ENCODE measurements around the gene LSMEM2. TPM values are rescaled to one million over a fixed set of nuclear protein-coding genes. Genes with fewer than 3 reads are reported as not detected.
"Not testable (repeated sequence)": the region's sequence is repeated elsewhere in the genome, so short reads cannot be mapped to it uniquely, and the experiment has no call there.

The LSMEM2 gene
- total RNA-seq, 8 experiments from 2014 or later = 0.36 to 2.6 (median 0.54) TPM; not detected in 1

DNA sequence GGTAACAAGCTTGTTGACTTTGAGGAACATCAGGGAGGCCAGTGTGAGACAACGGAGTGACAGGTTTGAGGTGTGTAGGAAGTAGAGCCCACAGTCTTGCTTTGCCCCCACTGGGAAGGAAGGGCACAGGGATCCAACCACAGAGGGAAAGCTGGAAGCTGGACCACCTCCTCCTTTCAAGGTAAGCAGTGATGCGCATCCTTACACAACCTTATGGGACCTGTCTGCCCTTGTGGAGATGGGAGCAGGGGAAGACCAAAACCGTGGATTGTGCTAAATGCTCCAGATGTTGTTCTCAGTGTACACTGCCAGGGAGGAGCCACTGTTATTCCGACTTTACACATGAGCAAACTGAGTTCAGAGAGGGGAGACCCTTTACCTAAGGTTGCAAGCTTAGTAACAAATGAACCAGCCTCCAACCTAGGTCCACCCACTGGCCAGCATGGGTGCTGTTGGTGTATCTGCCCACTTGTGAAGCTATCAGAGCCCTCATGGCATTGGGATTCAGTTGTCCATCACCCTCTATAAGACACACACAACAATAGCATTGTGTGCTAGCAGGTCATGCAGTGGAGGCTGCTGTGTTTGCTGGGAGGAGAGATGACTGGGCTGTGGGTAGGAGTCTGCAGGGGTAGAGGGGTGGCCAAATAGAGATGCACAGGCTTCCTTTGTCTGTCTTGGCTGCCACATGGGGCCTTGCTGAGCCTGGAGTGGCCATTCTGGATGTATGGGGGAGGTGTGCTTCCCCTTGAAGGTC is 586 bp upstream of the LSMEM2 start:
- Histone ChIP-seq H3K4me1 (replicated peaks in 1 of 2) (no peaks in the 10 kb centered on the region), H3K4me3 (no peak overlapping the region), H3K27ac (no peak overlapping the region)
- ATAC-seq (replicated peaks in 6 of 8) = peak in 1 of 8 experiments; percentile 9
- in situ Hi-C loops (cut with MboI; ENCODE audit: low pct_unique_long_range_greater_than_20kb in 2 of 9, low sequenced_read_pairs in 9 of 9, unreplicated experiment in 9 of 9) = loop anchor here in 2 of 9 experiments (10.0 kb wide), 1 partner anchor 84 kb away; the partner anchor contains the start of gene GNAT1 (in 2 of the 2)
- WGBS, 10 experiments = 40 to 83% (median 63%) methylated on average over 1 to 3 of the region's 4 CpGs; no CpG with 5 or more reads in 3 of the 10 experiments

- in situ Hi-C loops (cut with MboI; ENCODE audit: low pct_unique_long_range_greater_than_20kb in 2 of 9, low sequenced_read_pairs in 9 of 9, unreplicated experiment in 9 of 9) = loop anchor here in 2 of 9 experiments (10.0 kb wide), 1 partner anchor 85 kb away; the partner anchor contains the start of gene GNAT1 (in 2 of the 2)
- 92 to 100% (median 94%) methylated on average over 1 to 7 of the region's 8 CpGs; no CpG with 5 or more reads in 4 of the 10 experiments for WGBS, 10 experiments
- ATAC-seq (replicated peaks in 6 of 8) = peak in 1 of 8 experiments; percentile 5
- Histone ChIP-seq H3K4me3 (no peak overlapping the region), H3K4me1 (replicated peaks in 1 of 2) (no peaks in the 10 kb centered on the region), H3K27ac (no peak overlapping the region)
Observed at GRCh38 chr3:50279255-50280016, 549 bp downstream of the LSMEM2 start.

DNA sequence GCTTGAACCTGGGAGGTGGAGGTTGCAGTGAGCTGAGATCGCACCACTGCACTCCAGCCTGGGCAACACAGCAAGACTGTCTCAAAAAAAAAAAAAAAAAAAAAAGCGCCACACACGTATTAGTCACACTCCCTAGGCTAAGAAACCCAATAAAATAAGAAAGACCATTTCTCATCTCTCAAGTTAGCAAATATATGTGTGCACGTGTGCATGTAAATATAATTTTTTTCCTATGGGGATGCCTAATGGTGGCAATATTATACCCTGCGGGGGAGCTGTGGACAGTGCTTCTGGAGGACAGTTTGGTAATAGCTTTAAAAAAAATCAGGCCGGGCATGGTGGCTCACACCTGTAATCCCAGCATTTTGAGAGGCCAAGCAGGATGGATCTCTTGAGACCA is 5.2 kb downstream of the LSMEM2 start:
- H3K27ac ChIP-seq; in situ Hi-C loops (cut with MboI; ENCODE audit: low pct_unique_long_range_greater_than_20kb in 2 of 9, low sequenced_read_pairs in 9 of 9, unreplicated experiment in 9 of 9); H3K4me1 ChIP-seq (replicated peaks in 1 of 2); ATAC-seq (replicated peaks in 6 of 8); H3K4me3 ChIP-seq: not testable (repeated sequence)
- WGBS, 10 experiments = 74 to 100% (median 93%) methylated on average over 1 to 6 of the region's 6 CpGs; no CpG with 5 or more reads in 2 of the 10 experiments

- Histone ChIP-seq H3K4me1 (replicated peaks in 1 of 2) (peaks cover 4 to 5% of the 10 kb centered on the region in 2 donors), H3K27ac (no peak overlapping the region), H3K4me3 (no peak overlapping the region)
- in situ Hi-C loops (cut with MboI; ENCODE audit: low pct_unique_long_range_greater_than_20kb in 2 of 9, low sequenced_read_pairs in 9 of 9, unreplicated experiment in 9 of 9) = no loop called here
- peak in 4 of 8 experiments; percentile 11 to 18 (median 16) for ATAC-seq (replicated peaks in 6 of 8)
- WGBS, 10 experiments = 93 to 100% (median 97%) methylated on average over 1 to 16 of the region's 28 CpGs; no CpG with 5 or more reads in 5 of the 10 experiments
Observed at GRCh38 chr3:50286322-50287227, 7.7 kb downstream of the LSMEM2 start.

DNA sequence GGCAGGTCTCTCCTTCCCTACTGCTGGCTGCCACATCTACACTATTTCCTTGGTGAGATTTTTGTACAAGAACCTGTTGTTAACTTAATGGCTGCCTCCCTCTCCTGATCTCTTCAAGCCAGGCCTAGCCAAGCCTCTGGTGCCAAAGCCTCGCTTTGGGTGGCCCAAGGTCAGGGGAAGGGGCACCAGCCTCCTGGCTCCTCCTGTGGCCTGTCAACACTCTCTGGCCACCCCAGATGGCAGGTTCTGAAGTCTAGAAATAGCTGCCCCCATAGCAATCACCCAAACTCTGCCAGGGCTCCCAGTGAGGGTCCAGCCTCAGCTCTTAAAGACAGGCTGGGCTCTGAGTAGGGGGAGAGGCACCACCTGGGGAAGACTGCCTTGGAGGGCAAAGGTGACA is 8.4 kb downstream of the LSMEM2 start:
- 100% methylated on average over 1 of the region's 1 CpG; no CpG with 5 or more reads in 8 of the 10 experiments for WGBS, 10 experiments
- ATAC-seq (replicated peaks in 6 of 8) = no peak
- in situ Hi-C loops (cut with MboI; ENCODE audit: low pct_unique_long_range_greater_than_20kb in 2 of 9, low sequenced_read_pairs in 9 of 9, unreplicated experiment in 9 of 9) = no loop called here

GRCh38 chr3:50288387-50289007 is 9.6 kb downstream of the LSMEM2 start:
- no peak for ATAC-seq (replicated peaks in 6 of 8)
- WGBS, 10 experiments = 80 to 100% (median 94%) methylated on average over 1 to 10 of the region's 23 CpGs; no CpG with 5 or more reads in 4 of the 10 experiments
- in situ Hi-C loops (cut with MboI; ENCODE audit: low pct_unique_long_range_greater_than_20kb in 2 of 9, low sequenced_read_pairs in 9 of 9, unreplicated experiment in 9 of 9) = no loop called here
- Histone ChIP-seq H3K4me3 (no peak overlapping the region), H3K4me1 (replicated peaks in 1 of 2) (peaks cover 7 to 10% of the 10 kb centered on the region in 2 donors), H3K27ac (no peak overlapping the region)

More for the DNA sequence above, 8.4 kb downstream of the LSMEM2 start:
- H3K4me1 ChIP-seq (replicated peaks in 1 of 2) = peaks cover 4 to 5% of the 10 kb centered on the region in 2 donors
- no peak overlapping the region for H3K27ac ChIP-seq
- H3K4me3 ChIP-seq = no peak overlapping the region

DNA sequence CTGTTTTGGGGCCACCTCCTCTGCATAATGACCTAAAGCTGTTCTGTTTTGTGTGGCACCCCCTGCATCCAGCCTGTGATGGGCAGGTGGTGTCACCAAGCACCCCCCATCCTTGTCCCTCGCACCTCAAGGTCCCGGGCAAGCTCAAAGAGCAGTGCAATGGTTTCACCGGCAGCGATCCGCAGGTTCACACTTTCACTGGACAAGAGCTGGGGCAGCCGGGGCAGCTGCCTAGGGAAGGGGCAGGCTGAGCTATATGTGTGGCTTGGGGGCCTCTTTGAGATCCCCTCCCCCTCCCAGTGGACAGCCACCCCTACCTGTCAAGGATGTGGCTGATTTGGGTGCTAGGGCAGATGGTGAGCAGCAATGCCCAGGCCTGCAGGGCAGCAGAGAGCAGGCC is 10.2 kb downstream of the LSMEM2 start:
- ATAC-seq (replicated peaks in 6 of 8) = no peak
- in situ Hi-C loops (cut with MboI; ENCODE audit: low pct_unique_long_range_greater_than_20kb in 2 of 9, low sequenced_read_pairs in 9 of 9, unreplicated experiment in 9 of 9) = no loop called here
- Histone ChIP-seq H3K4me1 (replicated peaks in 1 of 2) (peaks cover 7 to 10% of the 10 kb centered on the region in 2 donors), H3K4me3 (no peak overlapping the region), H3K27ac (no peak overlapping the region)
- 82 to 100% methylated on average over 2 to 4 of the region's 6 CpGs; no CpG with 5 or more reads in 8 of the 10 experiments for WGBS, 10 experiments

DNA sequence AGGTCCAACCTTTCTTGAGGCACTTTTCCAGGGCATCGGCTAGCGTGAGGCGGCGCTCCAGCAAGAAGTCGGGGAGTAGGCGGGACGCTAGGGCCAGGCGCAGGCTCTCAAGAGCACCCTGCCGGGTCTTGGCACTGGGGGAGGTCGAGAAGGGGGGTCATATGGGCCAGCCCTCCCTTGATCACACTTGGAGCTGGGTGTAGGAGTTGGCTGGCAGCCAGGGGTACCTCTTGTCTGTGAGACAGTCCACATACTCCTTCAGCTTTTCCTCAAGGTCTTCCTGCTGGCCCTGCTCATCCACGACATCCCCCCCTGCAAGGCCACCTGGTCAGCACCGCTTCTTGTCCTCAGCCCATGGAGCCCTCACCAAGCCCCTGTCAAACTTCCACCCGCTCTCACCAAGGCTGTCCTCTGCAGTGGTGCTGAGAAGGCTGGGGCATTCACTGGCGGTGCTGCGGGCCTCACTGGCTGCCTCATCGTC is 11.3 kb downstream of the LSMEM2 start:
- no peak for ATAC-seq (replicated peaks in 6 of 8)

GRCh38 chr3:50292159-50293078 is 13.5 kb downstream of the LSMEM2 start, which contains the start of gene IFRD2:
TSS of gene IFRD2 (minus strand) at chr3:50292429. CDS start at chr3:50292274, 155 bp downstream.
- peak within 1 kb of the TSS; percentile 70 to 97 (median 75) for H3K4me3 ChIP-seq
- H3K4me1 ChIP-seq (replicated peaks in 1 of 2) = peaks cover 7 to 10% of the 10 kb centered on the region in 2 donors
- peak; percentile 93 to 97 (median 94) for ATAC-seq (replicated peaks in 6 of 8)
- 0 to 45% (median 1%) methylated on average over 2 to 21 of the region's 67 CpGs; no CpG with 5 or more reads in 5 of the 10 experiments for WGBS, 10 experiments
- in situ Hi-C loops (cut with MboI; ENCODE audit: low pct_unique_long_range_greater_than_20kb in 2 of 9, low sequenced_read_pairs in 9 of 9, unreplicated experiment in 9 of 9) = no loop called here
- H3K27ac ChIP-seq = peak within 1 kb of the TSS; percentile 37 to 71

More for the DNA sequence above, 11.3 kb downstream of the LSMEM2 start:
- in situ Hi-C loops (cut with MboI; ENCODE audit: low pct_unique_long_range_greater_than_20kb in 2 of 9, low sequenced_read_pairs in 9 of 9, unreplicated experiment in 9 of 9) = no loop called here
- 83 to 100% (median 89%) methylated on average over 1 to 7 of the region's 16 CpGs; no CpG with 5 or more reads in 5 of the 10 experiments for WGBS, 10 experiments
- Histone ChIP-seq H3K4me3 (no peak overlapping the region), H3K4me1 (replicated peaks in 1 of 2) (peaks cover 7 to 10% of the 10 kb centered on the region in 2 donors), H3K27ac (no peak overlapping the region)

DNA sequence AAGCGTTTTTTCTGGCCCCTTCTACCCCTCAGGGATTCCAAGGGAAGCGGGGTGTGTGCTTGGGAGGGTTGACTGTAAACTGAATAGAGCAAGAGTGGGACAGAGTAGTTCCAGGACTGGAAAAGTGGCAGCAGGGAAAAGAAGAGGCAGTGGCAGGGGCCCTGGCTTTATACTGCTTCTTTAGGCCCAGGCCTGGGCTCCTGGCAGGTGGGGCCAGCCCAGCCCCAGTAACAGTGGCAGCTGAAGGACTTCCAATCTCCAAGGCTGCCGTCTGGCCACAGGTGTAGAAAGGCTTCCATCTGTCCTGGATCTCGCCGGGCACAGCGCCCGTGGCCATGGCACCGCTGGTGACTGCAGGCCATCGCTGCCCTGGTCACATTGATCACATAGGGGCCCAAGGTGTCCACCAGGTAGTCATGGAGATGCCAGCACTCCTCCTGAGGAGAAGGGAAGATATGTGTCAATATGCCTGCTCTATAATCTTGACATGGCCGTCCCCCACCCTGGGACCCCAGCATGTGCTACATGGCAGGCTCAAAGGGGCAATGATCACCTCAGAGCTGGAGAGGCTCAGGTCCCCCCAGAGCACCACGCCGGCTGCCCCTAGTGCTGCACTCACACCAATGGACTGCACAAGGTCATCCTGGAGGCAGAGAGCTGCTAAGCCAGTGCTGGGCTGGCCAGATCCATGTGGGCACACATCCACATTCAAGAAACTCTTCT is 14.4 kb downstream of the LSMEM2 start:
- Histone ChIP-seq H3K27ac (peak overlapping the region in 1 of 2 donors; percentile 50), H3K4me3 (peak overlapping the region in 2 of 5 donors; percentile 79 to 97), H3K4me1 (replicated peaks in 1 of 2) (peaks cover 10 to 14% of the 10 kb centered on the region in 2 donors)
- in situ Hi-C loops (cut with MboI; ENCODE audit: low pct_unique_long_range_greater_than_20kb in 2 of 9, low sequenced_read_pairs in 9 of 9, unreplicated experiment in 9 of 9) = no loop called here
- ATAC-seq (replicated peaks in 6 of 8) = no peak
- WGBS, 10 experiments = 0 to 100% (median 42%) methylated on average over 1 to 8 of the region's 12 CpGs; no CpG with 5 or more reads in 6 of the 10 experiments
